Right kidney (tissue), 1 donor: ENCODE results near the gene FOXN3.
"Not testable (repeated sequence)": the region's sequence is repeated elsewhere in the genome, so short reads cannot be mapped to it uniquely, and the experiment has no call there.

Experiments used
- DNase-seq: peaks from one replicate; pipeline ENCODE4 v3.0.0-alpha.2; 2016

Gene FOXN3

DNA sequence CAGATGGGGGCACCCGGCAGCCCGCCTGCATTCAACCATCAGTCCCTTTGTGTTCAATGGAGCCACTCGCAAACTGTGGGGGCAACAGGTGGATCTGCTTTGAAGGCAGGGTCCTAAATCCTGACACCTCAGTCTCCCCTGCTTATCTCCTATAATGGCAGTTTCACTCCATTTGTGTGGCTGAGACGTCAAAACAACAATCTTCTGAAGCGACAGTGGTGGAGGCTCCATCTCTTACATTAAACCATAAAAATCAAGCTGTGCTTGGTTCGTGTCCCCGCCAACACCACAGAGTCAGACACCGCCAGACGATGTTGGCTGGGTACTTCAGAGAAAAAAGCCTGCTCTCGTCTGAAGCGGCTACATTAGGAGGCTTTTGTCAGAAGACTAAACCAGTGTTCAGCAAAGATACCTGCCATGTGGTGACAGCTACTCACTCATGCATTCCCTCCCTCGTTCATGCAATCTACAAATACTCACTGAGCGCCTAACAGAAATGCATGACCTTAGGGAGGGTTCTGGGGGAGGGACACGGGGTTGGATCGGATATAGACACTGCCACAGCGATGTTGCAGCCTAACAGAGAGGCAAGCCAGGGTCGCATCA, 253.9 kb downstream of the FOXN3 start:
- DNase-seq, result no peak

DNA sequence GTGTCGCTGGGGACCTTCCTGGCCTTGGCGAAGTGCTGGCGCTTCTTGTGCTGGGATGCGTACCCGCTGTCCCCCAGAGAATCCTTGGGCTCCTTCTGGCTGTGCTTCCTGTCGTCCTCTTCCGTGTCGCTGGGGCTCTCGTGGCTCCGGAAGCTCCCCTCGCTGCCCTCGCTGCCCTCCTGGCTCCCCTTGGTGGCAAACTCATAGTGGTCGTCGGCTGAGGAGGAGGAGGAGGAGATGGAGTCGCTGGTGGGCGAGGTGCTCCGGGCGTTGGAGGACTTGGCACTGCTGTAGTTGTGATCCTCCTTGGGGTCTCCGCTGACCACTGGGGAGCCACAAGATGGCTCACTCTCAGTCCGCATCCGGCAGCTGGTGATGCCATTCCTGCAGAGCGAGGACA, 254.4 kb downstream of the FOXN3 start:
- DNase-seq, result no peak

GRCh38 chr14:89160437-89160836, 256.6 kb downstream of the FOXN3 start:
- no peak for DNase-seq

GRCh38 chr14:89158701-89159100, 258.3 kb downstream of the FOXN3 start:
- no peak for DNase-seq

- not testable (repeated sequence) for DNase-seq
These were observed 258.9 kb downstream of the FOXN3 start for GRCh38 chr14:89158104-89158503.

- DNase-seq, result no peak
These were observed 261.5 kb downstream of the FOXN3 start for GRCh38 chr14:89155491-89155890.

DNA sequence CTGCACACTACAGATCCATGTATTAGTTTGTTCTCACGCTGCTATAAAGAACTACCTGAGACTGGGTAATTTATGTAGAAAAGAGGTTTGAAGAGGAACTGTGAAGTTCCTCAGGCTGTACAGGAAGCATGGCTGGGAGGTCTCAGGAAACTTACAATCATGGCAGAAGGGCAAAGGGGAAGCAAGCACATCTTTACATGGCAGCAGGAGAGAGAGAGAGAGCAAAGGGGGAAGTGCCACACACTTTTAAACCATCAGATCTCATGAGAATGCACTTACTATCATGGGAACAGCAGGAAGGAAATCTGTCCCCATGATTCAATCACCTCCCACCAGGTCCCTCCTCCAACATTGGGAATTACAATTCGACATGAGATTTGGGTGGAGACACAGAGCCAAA, 265.3 kb downstream of the FOXN3 start:
- not testable (repeated sequence) for DNase-seq

- DNase-seq, result no peak
These were observed 270.8 kb downstream of the FOXN3 start for GRCh38 chr14:89146274-89146673.

- no peak for DNase-seq
These were observed 272.4 kb downstream of the FOXN3 start for GRCh38 chr14:89144642-89145041.

GRCh38 chr14:89144066-89144465, 273.0 kb downstream of the FOXN3 start:
- no peak for DNase-seq

DNA sequence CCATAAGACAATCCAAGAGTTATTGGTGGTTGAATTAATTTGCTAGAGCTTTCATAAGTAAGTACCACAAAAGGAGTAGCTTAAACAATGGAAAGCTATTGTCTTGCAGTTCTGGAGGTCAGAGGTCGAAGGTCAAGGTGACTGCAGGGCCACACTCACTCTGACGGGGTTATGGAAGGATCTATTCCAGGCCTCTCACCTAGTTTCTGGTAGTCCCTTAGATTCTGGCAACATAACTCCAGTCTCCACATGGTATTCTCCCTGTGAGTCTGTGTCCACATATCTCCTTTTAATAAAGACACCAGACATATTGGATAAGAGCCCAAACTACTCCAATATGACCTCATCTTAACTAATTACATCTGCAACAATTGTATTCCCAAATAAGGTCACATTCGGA, 273.4 kb downstream of the FOXN3 start:
- DNase-seq, result no peak

- DNase-seq, result no peak
These were observed 274.7 kb downstream of the FOXN3 start for GRCh38 chr14:89142366-89142765.

DNA sequence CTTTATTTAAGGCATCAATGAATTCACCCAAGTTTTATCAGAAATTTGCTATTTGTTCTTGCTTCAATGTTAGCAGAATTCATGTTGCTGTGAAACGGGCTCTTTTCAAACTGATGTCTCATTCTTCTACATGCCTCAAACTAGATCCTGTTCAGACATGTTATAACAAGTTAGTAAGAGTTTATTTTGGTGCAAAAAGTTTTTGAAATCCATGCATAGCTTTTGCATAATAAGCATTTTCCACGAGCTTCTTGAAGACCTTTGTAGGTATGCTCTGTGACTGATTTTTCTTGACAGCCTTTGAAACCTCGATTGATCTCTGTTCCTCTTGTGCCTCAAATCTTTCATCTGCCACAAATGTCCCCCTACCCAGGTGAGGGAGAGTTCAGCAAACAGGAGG, 275.2 kb downstream of the FOXN3 start:
- no peak for DNase-seq

DNA sequence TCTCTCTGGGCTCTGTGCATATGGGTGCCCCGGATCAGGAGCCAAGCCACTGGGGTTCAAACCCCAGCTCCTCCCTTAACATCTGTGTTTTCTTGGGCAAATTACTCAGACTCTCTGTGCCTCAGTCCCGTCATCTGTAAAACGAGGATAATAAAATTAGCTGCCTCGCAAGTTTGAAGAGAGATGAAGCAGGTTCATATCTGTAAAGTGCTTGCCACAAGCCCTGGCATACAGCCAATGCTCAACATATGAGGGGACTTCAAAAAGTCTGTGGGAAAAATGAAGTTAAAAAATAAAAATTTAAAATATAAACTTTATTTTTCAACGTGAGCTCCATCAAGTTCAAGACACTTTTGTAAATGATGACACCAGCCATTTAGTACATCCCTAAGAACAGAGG, 276.7 kb downstream of the FOXN3 start:
- DNase-seq, result no peak

DNA sequence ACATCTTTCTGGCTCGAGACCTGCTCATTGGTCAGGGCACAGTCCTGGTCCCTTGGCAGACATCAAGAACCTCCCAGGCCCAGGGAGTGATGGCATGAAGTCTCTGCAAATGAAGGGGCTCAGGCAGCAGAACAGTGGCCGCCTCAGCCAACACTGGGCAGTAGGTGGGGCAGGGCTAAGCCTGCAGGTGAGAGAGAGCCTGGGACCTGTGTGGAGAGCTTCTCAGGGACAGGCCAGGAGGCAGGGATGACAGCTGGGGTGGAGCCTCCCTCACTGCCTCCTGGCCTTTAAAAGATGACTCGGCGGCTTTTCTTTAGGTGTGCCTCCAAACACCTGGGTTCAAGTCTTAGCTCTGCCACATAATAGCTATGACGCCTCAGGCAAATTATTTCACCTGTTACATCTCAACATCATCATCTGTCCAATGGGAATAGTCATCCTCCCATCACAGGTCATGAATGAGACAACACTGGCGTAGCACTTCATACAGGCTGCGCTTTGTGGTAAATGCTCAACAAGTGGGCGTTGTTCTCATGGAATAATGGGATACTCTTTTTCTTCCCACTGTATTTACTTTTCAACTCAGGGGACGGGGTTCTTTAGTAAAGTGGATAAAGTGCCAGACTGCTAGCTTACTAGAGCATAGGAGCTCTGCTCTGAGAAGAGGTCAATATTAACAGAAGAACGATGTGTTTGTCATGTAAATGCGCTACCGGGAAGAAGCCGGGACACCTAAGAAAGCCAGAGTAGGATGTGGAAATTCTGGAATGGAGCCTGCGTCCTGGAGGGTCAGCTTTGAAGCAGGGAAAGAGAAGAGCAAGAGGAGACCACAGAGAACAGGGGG, 277.4 kb downstream of the FOXN3 start:
- no peak for DNase-seq

DNA sequence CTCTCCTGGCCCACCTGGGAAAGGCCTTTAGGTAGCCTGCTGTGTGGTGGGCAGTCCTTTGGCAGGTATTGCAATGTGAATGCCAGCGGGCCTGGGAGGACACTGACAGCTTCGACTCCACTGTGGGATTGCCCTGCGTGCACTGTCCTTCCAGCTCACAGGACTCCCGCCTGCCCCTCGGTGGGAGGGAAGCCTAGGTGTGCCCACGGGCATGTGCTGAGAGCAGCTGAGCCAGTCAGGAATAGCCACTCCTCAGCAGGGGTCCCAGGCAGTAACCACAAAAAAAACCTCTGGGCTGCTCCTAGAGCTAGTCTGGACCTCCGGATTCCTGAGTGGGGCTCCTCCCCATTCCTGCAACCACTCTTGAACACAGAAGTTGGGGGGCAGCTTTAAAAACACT, 278.2 kb downstream of the FOXN3 start:
- DNase-seq, result no peak

- no peak for DNase-seq
These were observed 279.4 kb downstream of the FOXN3 start for GRCh38 chr14:89137526-89138163.

- no peak for DNase-seq
These were observed 280.4 kb downstream of the FOXN3 start for GRCh38 chr14:89136587-89136986.

GRCh38 chr14:89134640-89135039, 282.4 kb downstream of the FOXN3 start:
- DNase-seq, result no peak

DNA sequence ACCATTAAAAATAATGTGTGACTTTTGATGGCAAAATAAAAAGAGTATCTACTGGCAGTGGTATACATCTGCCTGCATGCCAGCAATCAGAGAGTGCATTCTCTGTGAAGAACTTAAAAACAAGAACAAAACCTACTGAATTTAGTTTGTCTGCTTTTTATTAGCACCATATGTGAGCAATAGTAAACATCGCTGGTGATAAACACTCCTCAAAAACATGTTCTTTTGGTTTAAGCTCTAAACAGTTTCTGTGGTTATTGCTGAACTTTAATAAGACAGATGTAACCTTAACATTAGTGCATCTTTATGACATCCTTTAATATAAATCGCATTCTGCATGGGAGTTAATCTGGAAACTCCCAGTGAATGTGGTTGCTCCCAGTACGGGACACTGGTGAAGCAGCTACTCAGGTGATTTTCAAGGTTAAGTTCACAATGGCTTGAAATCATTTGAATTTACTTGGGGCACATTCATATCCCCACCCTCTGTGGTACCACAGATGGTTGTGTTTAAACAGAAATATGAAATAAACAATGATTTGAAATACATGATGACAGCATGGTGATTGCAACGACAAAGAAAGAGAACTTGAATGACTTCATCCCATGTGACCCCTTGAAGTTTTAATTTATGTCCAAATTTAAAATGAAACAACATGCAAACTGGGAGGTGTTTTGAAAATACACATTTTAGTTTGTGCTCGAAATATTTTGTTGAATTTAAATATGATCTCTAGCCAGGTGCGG, 285.9 kb downstream of the FOXN3 start:
- no peak for DNase-seq

GRCh38 chr14:89129570-89129969, 287.5 kb downstream of the FOXN3 start:
- DNase-seq, result no peak

DNA sequence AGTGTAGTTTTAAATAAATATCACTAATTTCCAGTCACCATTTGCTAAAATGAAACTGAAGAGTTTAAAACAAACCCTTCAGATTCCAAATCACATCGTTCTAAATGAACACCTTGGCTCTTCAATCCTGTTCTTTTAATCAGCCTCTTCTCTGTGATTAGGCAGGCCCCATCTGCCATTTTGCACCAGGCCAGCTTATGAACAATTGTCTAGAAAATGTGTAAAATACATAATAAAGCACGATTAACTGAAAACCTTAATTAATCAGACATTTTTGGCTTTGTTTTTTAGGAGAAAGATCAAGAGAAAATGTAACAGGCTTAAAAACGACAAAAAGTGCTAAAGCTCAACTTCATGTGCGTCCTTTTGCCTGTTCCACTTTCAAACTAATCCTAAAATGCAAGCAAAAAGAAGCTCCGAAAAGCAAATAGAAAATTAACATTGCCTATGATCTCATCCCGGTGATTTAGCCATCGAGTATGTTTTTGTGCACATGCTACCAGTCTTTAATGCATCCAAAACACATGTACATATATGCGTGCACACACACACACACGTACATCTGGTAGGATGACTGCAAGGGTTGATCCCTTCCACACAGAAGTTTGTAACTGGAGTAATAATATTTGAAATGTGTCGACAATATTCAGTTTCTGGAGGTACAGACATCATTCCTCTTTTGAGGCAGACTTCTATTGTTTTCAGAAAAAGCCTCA, 288.6 kb downstream of the FOXN3 start:
- no peak for DNase-seq
